DND-41 (cell line): ENCODE measurements around the gene INPP5A.

ENCODE experiments used
- CTCF ChIP-seq: IDR thresholded peaks from 2 replicates; pipeline ENCODE4 v1.5.1; 2012; ENCODE audit warnings: borderline replicate concordance, low read length, moderate library complexity, mild to moderate bottlenecking; ENCODE audit not compliant: poor library complexity, severe bottlenecking; ENCODE audit errors: extremely low read depth
- EZH2 ChIP-seq: IDR thresholded peaks from 3 replicates; pipeline ENCODE4 v1.6.1; 2012; ENCODE audit warnings: borderline replicate concordance, low read depth, mild to moderate bottlenecking, moderate library complexity, low read length, inconsistent platforms; ENCODE audit not compliant: severe bottlenecking

GRCh38 chr10:132559538-132559937, 22.0 kb downstream of the INPP5A start:
- TF ChIP-seq EZH2, result no peak
- TF ChIP-seq CTCF, result no peak
